NCI-H524 (cell line): Measurements from ENCODE around the gene KRTAP1-3.
A peak's percentile ranks its signal among the peaks of the same experiment; 100 is the strongest.

Source experiments
- DNase-seq, 2 experiments: peaks; one replicate each; lab custom pipeline; 2025; lab: John Stamatoyannopoulos, UW

KRTAP1-3 gene

DNA sequence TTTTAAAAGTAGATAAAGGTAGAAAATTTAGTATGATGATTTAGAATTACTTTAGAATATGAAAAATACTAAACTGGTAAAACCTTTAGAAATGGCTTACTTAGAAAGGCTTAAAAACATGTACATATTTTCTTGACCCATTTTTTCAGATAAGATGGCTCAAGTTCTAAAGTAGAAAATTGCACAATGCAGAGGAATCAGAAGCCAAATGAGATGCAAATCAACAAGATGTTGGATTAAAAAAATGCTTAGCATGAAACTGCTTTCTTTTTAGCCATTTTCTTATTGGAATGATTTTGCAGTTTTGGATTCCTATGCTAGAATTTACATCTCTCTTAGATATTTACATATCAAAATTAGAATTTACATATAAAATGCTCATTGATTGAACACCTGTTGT, 24.2 kb downstream of the KRTAP1-3 start:
- DNase-seq = no peak

DNA sequence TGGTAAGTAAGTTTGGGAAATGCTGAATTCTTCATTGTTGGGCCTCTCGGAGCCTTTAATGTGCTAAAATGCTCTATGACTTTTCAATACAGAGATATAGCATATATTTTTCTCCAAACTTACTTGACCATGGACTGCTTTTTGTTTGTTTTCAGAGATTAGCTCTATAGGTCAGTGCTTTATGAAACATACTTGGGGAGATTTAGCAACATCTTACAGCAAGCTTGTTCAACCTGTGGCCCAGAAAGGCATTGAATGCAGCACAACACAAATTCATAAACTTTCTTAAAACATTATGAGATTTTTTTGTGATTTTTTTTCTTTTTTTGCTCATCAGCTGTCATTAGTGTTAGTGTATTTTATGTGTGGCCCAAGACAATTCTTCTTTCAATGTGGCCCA, 24.7 kb downstream of the KRTAP1-3 start:
- no peak for DNase-seq

DNA sequence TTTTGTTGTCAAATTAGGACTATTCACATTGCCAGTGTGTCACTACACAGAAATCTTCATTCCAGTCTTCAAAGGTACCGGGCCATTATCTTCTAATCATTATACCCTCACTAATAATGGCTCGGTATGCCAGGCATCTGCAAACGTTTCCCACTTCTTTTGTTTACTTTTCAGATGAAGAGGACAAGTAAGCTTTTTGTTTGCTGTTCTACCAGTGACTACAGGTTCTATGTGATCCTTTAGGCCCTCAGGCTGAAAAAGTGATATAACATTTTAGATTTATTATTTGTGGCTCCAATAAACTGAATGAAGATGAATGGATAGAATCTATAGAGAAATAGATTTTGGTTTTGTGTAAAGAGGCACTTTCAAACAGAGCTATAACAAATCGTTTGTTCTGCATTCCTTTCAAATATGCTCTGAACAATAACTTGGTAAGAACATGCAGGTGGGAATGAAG, 25.3 kb downstream of the KRTAP1-3 start:
- DNase-seq = no peak

DNA sequence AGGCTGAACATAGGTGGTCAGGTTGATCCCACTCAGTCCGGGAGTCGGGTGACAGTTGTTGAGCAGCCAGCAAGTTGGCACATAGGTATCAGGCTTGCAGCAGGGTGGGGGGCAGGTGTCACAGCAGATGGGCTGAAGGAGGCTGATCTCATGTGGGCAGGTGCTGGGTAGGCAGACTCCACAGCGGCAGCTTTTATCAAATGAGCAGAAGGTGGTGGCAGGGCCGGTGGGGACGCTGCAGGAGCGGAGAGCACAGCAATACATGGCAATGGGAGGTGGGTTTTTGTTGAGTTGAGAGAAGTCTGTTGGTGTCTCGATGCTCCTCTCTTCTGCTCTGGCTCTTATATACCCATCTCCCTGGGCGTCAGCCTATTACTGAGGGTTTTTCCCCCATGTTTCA, 25.9 kb downstream of the KRTAP1-3 start, which contains the start of gene KRTAP3-1:
Gene KRTAP3-1, minus strand, starts transcription at position 318 of the 400 bp plus-strand sequence. Its CDS starts 54 bp downstream, at position 264.
- DNase-seq = no peak

DNA sequence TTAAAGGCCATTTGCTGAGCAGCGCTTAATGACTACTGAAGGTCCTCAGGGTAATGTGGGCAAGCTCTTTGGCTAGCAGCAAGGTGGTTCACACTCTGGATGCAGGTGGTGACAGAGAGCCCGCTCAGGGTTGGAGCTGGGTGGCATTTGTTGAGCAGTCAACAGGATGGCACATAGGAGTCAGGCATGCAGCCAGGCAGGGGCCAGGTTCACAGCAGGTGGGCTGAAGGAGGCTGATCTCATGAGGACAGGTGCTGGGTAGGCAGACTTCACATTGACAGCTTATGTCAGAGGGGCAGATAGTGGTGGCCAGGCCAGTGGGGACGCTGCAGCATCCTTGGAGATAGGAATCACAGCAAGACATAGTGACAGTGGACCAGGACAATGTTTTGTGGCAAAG, 30.3 kb downstream of the KRTAP1-3 start:
- no peak for DNase-seq

DNA sequence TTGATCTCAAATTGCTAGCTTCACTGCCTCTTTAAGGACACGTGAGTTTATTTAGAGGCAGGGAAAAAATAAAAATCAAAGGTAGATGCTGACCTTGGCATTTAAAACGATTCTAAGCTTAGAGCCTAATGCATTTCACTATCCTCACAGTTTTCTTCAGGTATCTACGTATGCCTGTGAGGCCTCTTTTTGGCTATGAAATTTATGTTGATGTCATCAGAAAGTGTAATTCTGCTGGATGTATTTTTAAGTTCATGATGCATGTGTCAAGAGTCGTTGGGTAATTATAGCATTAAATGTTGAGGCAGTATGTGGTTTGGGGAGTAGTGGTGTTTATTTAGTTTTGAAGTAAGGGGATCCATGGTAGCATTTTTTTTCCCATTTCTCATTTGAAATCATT, 30.7 kb downstream of the KRTAP1-3 start:
- no peak for DNase-seq

DNA sequence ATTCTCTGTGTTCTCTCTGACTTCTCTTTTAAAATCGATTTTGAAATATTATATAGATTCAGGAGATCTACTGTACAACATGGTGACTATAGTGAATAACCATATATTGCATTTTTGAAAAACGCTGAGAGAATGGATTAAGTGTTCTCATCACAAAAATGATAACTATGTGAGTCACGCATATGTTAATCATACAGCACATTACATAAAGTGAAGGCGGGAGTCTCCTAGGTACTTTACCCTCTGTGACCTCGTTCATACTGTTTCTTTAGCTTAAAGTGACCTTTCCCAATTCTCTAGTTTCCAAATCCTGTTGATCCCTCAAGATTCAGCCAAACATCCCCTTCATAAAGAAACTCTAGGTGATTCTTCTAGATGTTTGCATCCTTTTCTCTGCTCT, 31.9 kb downstream of the KRTAP1-3 start:
- DNase-seq = no peak

DNA sequence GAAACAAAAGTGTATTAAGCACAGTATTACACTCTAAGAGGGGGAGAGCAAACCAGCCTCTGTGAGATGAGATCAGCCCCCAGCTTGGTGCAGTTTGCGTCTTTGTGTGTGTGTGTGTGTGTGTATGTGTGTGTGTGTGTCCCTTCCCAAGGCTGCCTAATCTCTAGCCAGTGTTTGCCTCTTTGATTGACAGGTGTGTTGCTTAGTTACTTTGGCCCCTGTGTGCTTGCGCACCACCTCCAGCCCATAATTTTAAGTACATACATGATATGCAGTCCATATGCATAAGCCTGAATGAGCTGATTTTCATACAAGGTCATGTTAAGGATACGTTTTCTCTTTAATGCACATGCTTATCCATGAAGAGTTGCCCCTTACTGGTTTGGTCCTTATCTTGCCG, 32.9 kb downstream of the KRTAP1-3 start:
- DNase-seq = no peak

DNA sequence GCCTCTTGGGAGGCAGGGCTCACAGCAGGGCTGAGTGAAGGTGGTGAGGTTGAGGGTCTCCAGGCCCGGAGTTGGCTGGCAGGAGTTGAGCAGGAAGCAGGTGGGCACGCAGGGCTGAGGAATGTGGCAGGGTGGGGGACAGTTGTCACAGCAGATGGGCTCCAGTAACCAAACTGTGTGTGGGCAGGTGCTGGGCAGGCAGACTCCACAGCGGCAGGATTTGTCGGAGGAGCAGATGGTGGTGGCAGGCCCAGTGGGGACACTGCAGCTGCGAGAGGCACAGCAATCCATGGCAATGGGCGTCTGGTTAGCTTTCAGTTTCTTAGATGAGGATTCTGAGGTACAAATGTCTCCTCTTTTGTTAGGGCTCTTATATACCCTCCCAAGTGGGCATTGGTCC, 35.1 kb downstream of the KRTAP1-3 start, which contains the start of gene KRTAP3-2:
Gene KRTAP3-2, minus strand, starts transcription at position 344 of the 400 bp plus-strand sequence. Its CDS starts 53 bp downstream, at position 291.
- peak in 1 of 2 experiments; percentile 15 for DNase-seq

DNA sequence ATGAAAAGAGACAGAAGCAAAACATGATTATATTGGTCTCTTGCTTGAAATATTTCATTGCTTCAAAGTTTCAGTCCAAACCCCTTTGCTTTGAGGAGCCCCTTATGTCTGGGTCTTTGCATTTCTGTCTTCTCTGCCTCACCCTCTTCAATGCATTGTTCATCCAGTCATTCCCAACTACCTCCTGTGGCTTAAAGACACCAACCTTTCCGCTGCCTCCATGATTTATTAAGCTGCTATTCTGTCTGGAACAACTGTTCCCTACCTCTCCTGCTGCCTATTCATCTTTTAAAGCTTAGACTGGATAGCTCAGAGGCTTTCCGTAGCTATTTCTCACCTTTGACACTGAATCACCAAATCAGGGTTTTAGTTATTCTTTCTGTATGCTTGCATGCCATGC, 37.3 kb downstream of the KRTAP1-3 start:
- no peak for DNase-seq

DNA sequence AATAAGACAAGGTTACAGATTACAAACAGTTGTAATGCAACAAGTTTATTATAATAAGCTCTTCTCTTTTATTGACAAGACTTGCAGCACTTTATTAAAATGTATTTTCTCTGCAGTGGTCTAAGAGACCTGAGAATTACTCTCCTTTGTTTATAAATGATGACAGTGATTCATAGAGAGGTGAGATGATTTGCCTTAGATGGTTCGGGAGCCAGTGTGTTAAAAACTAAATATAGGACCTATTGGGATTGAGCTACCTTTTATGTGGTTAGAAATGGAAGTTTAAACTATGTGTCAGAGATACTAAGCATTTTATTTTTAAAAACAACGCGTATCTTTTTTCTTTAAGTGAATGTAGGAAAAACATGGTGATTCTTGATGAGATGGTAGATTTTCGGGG, 37.8 kb downstream of the KRTAP1-3 start:
- no peak for DNase-seq

DNA sequence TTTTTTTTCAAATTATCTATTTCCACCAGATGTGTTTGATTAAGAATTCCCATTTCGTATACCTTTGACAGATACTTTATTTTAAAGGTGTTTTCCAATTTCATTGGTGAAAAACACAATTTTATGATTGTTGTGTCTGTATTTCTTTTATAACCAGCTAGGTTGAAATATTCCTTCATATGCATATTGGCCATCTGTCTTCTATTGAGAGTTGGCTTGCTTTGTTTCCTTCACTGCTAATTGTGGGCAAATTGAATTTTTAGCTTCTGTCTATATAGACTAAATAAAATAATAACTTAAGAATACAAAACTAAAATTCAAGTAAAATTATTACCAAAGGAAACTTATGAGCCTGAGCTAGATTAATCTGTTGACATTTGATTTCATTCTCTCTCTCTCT, 39.6 kb downstream of the KRTAP1-3 start:
- no peak for DNase-seq

DNA sequence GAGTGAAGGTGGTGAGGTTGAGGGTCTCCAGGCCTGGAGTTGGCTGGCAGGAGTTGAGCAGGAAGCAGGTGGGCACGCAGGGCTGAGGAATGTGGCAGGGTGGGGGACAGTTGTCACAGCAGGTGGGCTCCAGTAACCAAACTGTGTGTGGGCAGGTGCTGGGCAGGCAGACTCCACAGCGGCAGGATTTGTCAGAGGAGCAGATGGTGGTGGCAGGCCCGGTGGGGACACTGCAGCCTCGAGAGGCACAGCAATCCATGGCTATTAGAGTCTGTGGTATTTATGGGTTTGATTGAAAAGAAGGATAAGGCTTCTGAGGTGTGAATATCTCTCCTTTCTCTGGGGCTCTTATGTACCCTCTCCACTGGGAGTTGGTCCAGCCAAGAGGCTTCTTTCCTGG, 40.8 kb downstream of the KRTAP1-3 start, which contains the start of gene KRTAP3-3:
Gene KRTAP3-3, minus strand, starts transcription at position 326 of the 400 bp plus-strand sequence. Its CDS starts 67 bp downstream, at position 259.
- DNase-seq = no peak

DNA sequence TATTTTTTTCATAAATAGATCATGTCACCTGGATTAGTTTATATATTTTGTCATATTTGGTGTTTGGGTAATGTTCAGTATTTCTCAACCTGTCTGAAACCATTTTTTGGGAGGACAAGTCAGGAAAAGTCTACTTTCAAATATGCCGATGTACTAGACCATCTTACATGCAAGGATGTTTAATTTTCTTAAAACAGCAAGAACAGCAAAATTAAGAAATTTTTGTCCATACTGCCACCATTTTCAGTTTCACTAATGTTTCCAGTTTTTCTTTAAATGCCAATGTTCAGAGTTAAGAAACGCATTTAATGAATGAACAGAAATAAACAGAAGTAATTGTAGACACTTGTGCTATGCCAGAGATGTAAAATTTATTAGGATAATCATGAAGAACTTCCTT, 41.6 kb downstream of the KRTAP1-3 start:
- no peak for DNase-seq

DNA sequence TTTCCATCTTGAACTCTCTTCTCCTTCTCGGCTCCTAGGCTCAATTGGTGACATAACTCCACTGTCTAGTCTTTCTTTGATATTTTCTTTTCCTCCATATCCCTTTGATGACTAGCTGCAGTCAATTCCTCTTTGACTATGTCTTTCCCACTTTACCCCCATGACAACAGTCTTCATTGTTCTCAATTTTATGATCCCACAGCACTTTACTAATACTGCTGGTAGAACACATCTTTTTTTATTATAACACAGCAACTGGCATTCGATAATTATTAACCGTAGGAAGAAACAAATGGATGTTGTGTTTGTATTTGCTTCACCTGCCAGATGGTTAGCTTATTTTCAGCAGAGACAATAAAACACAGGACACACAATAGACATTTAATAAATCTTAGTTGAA, 42.0 kb downstream of the KRTAP1-3 start:
- no peak for DNase-seq

DNA sequence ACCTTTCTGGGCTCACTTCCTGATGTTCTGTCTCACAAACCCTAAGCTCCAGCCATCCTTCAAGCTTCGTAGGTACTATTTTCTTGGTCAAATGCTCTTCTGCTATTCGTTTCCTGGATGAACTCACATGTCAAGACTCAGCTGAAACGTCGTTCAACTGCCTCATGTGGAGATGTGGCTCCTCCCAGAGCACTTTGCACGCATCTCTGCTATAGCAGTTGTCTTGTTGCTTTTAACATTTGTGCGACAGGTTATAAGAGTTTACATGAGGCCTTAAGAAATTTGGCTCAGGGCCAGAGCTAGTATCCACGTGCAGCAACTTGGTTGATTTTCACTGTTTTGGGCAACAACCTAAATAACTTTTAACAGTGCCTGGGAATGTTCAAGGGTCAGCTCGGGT, 47.8 kb downstream of the KRTAP1-3 start:
- DNase-seq = no peak

DNA sequence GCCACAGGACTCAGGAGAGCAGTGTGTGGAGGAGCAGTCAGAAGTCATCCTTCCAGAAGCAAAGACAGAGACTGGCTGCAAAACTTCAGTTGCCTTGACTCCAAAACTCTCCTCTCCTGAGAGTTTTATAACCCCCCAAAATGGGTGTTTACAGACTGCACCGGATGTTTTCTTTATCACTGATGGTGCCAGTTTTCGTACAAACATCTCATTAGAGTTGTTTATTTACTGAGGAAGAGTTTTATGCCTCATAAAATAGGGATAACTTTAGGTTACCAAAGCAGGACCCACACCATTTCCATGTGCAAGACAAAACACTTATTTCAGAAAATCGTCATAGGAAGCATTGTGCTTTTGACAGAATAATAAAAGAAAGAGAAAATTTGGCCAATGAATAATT, 50.4 kb downstream of the KRTAP1-3 start, which contains the start of gene KRT40:
Gene KRT40, minus strand, starts transcription at position 101 of the 400 bp plus-strand sequence. Its CDS starts 53 bp downstream, at position 48.
- no peak for DNase-seq
